T-helper 22 cell (primary cell): Measurements from ENCODE around the gene RAPGEF1.

ENCODE experiments used
- DNase-seq: peaks from one replicate; pipeline ENCODE4 v3.0.0-alpha.2; 2020; ENCODE audit warnings: low read depth

RAPGEF1 gene

DNA sequence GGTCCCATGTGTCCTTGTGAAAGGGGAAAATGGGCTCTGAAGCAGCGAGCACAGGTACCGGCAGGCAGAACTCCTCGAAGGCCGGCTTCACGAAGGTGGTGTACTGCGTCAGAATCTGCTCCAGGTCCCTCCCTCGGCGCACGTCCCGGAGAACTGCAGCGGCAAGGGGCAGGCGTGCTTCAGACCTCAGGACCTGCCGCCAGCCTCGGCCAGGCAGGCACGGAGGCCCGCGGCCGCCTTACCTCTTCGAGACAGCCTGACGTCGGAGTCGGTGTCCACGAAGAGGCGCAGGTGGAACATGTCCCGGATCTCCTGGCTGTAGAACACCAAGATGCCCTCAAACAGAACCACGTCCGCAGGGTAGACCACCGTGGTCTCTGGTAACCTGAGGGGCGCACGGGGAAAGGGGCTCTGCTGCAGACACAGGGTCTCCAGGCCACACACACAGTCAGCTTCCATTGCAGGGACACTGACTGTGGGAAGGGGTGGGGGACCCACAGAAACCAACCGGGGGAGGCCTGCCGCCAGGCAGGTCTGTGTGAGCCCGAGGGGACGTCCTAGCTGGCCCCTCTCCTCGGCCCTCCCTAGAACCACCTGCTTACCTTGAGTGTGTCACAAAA is 210.9 kb downstream of the RAPGEF1 start:
- DNase-seq = no peak

DNA sequence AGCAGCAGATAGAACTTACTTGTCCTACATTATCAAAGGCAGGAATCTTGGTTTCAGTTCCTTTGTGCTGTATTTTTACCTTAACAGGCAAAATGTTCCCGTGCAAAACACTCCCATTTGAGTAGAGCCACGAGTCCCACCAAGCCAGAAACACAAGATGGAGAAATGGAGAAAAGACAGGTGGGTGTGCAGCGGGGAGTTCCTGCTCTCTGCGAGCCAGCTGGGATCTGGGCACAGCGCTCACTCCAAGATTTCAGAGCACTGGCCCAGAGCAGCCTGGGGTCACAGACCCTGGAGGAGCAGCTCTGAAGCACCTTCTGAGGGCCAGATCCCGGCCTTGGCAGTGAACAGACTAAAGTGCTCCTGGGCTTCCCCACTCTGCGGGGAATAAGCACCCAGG is 211.7 kb downstream of the RAPGEF1 start:
- DNase-seq = no peak
